ENCODE measurements around the gene ABCB8.

Gene ABCB8

DNA sequence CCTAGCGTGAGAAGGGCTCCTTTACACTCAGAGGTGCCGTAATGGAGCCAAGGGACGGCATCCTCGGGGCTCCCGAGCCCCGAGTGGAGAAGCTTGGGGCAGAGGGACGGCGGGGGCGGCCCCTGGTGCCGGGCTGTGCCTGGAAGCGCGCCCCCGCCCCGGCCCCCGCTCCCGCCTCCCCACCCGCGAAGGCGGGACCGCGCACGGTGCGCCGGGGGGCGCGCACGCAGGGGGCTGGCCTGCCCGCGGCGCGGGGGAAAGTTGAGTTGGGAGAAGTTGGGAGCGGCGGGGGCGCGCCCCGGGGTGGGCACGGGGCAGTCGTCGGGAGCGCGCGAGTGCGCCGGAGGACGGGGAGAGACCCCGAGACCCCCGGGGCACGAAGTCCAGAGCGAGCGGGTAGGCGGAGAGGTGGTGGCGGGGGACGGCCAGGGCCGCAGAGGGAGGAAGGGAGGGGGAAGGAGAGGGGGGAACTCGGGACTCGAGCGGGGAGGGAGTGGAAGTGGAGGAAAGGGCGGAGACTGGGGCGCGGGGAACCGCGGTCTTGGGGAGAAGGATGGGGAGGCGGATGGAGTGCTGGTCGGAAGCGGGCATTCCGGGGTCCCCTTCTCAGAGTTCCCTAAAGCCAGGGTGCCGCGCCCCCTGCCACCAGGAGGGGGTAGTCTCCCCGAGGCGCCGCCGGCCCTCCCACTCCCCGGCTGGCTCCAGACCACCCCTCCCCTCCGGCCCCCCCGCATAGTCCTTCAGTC, 31.3 kb downstream of the ABCB8 start, which contains the start of gene SLC4A2 (continued):
- TF ChIP-seq, protein P1, sequence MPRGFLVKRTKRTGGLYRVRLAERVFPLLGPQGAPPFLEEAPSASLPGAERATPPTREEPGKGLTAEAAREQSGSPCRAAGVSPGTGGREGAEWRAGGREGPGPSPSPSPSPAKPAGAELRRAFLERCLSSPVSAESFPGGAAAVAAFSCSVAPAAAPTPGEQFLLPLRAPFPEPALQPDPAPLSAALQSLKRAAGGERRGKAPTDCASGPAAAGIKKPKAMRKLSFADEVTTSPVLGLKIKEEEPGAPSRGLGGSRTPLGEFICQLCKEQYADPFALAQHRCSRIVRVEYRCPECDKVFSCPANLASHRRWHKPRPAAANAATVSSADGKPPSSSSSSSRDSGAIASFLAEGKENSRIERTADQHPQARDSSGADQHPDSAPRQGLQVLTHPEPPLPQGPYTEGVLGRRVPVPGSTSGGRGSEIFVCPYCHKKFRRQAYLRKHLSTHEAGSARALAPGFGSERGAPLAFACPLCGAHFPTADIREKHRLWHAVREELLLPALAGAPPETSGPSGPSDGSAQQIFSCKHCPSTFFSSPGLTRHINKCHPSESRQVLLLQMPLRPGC (tag by site-specific recombination; IDR thresholded peaks at IDR 0.05): no peak
- TF ChIP-seq HOXC10 (CRISPR knock-in tag; IDR thresholded peaks at IDR 0.05) (no peak), ZNF155 (tag by site-specific recombination; IDR thresholded peaks at IDR 0.05) (no peak), TCF7L2 (IDR thresholded peaks at IDR 0.05; ENCODE audit: borderline replicate concordance, low read depth, low read length) (no peak), ZNF600 (tag by site-specific recombination; IDR thresholded peaks at IDR 0.05) (no peak; the same call in 1 of the 2 replicates), EGR2 (tag by site-specific recombination; IDR thresholded peaks at IDR 0.05; ENCODE audit: low read depth) (peak; percentile 68), GLI4 (tag by site-specific recombination; IDR thresholded peaks at IDR 0.05) (no peak), ZNF211 (tag by site-specific recombination; IDR thresholded peaks at IDR 0.05; ENCODE audit: low read depth) (no peak), ZNF785 (tag by site-specific recombination; IDR thresholded peaks at IDR 0.05) (no peak), YY2 (tag by site-specific recombination; IDR thresholded peaks at IDR 0.05) (no peak), ZNF530 (tag by site-specific recombination; IDR thresholded peaks at IDR 0.05; ENCODE audit: low read depth) (no peak), ZNF558 (tag by site-specific recombination; IDR thresholded peaks at IDR 0.05) (no peak), ZFP41 (tag by site-specific recombination; IDR thresholded peaks at IDR 0.05; ENCODE audit: borderline replicate concordance) (no peak), PRDM4 (tag by site-specific recombination; IDR thresholded peaks at IDR 0.05) (0 out of 2 replicates have a peak, but pooled peaks have one; percentile 12), SP2 (tag by site-specific recombination; IDR thresholded peaks at IDR 0.05) (peak; percentile 59), ZBTB7A (tag by site-specific recombination; IDR thresholded peaks at IDR 0.05; ENCODE audit: low read depth) (peak; percentile 62; the same call in 1 of the 2 replicates), ZNF324 (tag by site-specific recombination; IDR thresholded peaks at IDR 0.05) (no peak), ZNF292 (tag by site-specific recombination; IDR thresholded peaks at IDR 0.05; ENCODE audit: borderline replicate concordance, low read depth) (no peak), ZBTB48 (tag by site-specific recombination; IDR thresholded peaks at IDR 0.05) (peak; percentile 40; the same call in 1 of the 2 replicates), ZNF596 (tag by site-specific recombination; IDR thresholded peaks at IDR 0.05) (no peak), ZBTB8A (tag by site-specific recombination; IDR thresholded peaks at IDR 0.05) (peak; percentile 12; the same call in 1 of the 2 replicates), WT1 (tag by site-specific recombination; IDR thresholded peaks at IDR 0.05) (peak; percentile 65), ZNF664 (tag by site-specific recombination; IDR thresholded peaks at IDR 0.05) (no peak), GFI1B (tag by site-specific recombination; IDR thresholded peaks at IDR 0.05) (no peak)
- TF ChIP-seq, protein P2, sequence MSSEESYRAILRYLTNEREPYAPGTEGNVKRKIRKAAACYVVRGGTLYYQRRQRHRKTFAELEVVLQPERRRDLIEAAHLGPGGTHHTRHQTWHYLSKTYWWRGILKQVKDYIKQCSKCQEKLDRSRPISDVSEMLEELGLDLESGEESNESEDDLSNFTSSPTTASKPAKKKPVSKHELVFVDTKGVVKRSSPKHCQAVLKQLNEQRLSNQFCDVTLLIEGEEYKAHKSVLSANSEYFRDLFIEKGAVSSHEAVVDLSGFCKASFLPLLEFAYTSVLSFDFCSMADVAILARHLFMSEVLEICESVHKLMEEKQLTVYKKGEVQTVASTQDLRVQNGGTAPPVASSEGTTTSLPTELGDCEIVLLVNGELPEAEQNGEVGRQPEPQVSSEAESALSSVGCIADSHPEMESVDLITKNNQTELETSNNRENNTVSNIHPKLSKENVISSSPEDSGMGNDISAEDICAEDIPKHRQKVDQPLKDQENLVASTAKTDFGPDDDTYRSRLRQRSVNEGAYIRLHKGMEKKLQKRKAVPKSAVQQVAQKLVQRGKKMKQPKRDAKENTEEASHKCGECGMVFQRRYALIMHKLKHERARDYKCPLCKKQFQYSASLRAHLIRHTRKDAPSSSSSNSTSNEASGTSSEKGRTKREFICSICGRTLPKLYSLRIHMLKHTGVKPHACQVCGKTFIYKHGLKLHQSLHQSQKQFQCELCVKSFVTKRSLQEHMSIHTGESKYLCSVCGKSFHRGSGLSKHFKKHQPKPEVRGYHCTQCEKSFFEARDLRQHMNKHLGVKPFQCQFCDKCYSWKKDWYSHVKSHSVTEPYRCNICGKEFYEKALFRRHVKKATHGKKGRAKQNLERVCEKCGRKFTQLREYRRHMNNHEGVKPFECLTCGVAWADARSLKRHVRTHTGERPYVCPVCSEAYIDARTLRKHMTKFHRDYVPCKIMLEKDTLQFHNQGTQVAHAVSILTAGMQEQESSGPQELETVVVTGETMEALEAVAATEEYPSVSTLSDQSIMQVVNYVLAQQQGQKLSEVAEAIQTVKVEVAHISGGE (tag by site-specific recombination; conservative IDR thresholded peaks at IDR 0.05; ENCODE audit: low read depth): peak; percentile 66
- TF ChIP-seq, protein P3, sequence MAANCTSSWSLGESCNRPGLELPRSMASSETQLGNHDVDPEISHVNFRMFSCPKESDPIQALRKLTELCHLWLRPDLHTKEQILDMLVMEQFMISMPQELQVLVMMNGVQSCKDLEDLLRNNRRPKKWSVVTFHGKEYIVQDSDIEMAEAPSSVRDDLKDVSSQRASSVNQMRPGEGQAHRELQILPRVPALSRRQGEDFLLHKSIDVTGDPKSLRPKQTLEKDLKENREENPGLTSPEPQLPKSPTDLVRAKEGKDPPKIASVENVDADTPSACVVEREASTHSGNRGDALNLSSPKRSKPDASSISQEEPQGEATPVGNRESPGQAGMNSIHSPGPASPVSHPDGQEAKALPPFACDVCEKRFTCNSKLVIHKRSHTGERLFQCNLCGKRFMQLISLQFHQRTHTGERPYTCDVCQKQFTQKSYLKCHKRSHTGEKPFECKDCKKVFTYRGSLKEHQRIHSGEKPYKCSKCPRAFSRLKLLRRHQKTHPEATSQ (tag by site-specific recombination; IDR thresholded peaks at IDR 0.05): no peak
- TF ChIP-seq, protein P4, sequence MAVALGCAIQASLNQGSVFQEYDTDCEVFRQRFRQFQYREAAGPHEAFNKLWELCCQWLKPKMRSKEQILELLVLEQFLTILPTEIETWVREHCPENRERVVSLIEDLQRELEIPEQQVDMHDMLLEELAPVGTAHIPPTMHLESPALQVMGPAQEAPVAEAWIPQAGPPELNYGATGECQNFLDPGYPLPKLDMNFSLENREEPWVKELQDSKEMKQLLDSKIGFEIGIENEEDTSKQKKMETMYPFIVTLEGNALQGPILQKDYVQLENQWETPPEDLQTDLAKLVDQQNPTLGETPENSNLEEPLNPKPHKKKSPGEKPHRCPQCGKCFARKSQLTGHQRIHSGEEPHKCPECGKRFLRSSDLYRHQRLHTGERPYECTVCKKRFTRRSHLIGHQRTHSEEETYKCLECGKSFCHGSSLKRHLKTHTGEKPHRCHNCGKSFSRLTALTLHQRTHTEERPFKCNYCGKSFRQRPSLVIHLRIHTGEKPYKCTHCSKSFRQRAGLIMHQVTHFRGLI (tag by site-specific recombination; IDR thresholded peaks at IDR 0.05): no peak
- TF ChIP-seq, protein P5, sequence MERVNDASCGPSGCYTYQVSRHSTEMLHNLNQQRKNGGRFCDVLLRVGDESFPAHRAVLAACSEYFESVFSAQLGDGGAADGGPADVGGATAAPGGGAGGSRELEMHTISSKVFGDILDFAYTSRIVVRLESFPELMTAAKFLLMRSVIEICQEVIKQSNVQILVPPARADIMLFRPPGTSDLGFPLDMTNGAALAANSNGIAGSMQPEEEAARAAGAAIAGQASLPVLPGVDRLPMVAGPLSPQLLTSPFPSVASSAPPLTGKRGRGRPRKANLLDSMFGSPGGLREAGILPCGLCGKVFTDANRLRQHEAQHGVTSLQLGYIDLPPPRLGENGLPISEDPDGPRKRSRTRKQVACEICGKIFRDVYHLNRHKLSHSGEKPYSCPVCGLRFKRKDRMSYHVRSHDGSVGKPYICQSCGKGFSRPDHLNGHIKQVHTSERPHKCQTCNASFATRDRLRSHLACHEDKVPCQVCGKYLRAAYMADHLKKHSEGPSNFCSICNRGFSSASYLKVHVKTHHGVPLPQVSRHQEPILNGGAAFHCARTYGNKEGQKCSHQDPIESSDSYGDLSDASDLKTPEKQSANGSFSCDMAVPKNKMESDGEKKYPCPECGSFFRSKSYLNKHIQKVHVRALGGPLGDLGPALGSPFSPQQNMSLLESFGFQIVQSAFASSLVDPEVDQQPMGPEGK (tag by site-specific recombination; IDR thresholded peaks at IDR 0.05): peak; percentile 81

Data from HEK293 (cell line).